ENCODE results near the gene NF1.

GRCh38 chr17:31048780-31049179 lies 46.0 kb upstream of the NF1 start:
- TF ChIP-seq ESRRA (IDR thresholded peaks at IDR 0.05; ENCODE audit: borderline replicate concordance, low read length) (no peak), CTCF (IDR thresholded peaks at IDR 0.05) (no peak), REST (IDR thresholded peaks at IDR 0.05) (no peak)
